Measurements from ENCODE around the gene SPON1.

DNA sequence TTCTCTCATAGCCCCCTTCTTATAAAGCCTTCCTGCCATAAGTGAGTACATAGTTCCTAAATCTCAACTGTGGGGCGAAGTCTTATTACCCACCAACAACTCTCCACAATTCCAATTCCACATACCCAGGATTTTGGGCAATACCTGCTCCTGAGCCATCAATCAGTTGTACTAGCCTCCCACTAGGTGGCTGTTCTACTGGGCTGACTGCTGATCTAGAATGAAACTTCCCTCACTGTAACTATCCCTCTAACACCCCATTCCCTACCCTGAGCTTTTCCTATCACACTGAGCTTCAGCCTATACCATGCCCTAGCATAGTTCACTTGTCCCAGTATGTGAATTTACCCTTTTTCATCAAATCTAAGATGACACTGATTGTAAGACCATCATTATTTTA lies 344.0 kb downstream of the SPON1 start:
- no peak for TF ChIP-seq CTCF (IDR thresholded peaks at IDR 0.05)
- no peak for TF ChIP-seq EZH2 (IDR thresholded peaks at IDR 0.05; ENCODE audit: borderline replicate concordance, insufficient read depth, low read depth, low read length, poor library complexity, severe bottlenecking)

Measured in B cell (primary cell).